H4 (cell line): Measurements from ENCODE around the gene LYPD3. TPM values are rescaled to one million over a fixed set of nuclear protein-coding genes. Genes with fewer than 3 reads are reported as not detected.
"Not testable (repeated sequence)": the region's sequence is repeated elsewhere in the genome, so short reads cannot be mapped to it uniquely, and the experiment has no call there.

Experiments used
- DNase-seq: peaks from one replicate; pipeline ENCODE4 v3.0.0-alpha.2; 2015; ENCODE audit warnings: low spot score
- total RNA-seq: library from RNA; depleted of rRNA; stranded (reverse); fragments of >200 nt; shearing (Covaris generic); gene quantifications from 2 replicates; pipeline ENCODE4 v1.2.3, GENCODE V29; 2014

Gene LYPD3
- total RNA-seq, 1 experiment from 2014 or later: 0.17 TPM

- no peak for DNase-seq
Observed at GRCh38 chr19:43462383-43462782, 3.0 kb downstream of the LYPD3 start.

GRCh38 chr19:43461303-43461702 lies 4.1 kb downstream of the LYPD3 start:
- no peak for DNase-seq

- no peak for DNase-seq
Observed at GRCh38 chr19:43460362-43461016, 4.9 kb downstream of the LYPD3 start.

GRCh38 chr19:43457809-43458208 lies 7.6 kb downstream of the LYPD3 start:
- DNase-seq: no peak

GRCh38 chr19:43455321-43456113 lies 9.9 kb downstream of the LYPD3 start:
- no peak for DNase-seq

- no peak for DNase-seq
Observed at GRCh38 chr19:43454031-43454430, 11.4 kb downstream of the LYPD3 start.

DNA sequence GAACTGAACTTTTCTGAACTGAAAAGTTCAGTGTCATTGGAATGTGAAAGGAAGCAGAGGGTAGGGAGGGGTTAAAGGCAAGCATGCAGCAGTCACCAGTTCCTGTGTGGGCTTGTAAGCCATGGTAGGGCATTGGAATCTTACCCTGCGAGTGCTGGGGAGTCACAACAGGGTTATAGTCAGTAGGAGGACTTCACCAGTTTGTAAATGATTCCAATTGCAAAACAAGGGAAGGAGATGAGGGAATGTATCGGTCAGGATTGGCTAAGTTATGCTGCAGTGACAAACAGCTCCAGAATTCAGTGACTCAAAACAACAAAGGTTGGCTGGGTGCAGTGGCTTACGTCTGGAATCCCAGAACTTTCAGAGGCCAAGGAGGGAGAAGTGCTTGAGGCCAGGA lies 12.8 kb downstream of the LYPD3 start:
- DNase-seq: no peak

GRCh38 chr19:43450545-43450997 lies 14.8 kb downstream of the LYPD3 start:
- DNase-seq: no peak

- no peak for DNase-seq
Observed at GRCh38 chr19:43447655-43448054, 17.8 kb downstream of the LYPD3 start.

- peak; percentile 73 for DNase-seq
Observed at GRCh38 chr19:43446746-43447489, 18.5 kb downstream of the LYPD3 start.

DNA sequence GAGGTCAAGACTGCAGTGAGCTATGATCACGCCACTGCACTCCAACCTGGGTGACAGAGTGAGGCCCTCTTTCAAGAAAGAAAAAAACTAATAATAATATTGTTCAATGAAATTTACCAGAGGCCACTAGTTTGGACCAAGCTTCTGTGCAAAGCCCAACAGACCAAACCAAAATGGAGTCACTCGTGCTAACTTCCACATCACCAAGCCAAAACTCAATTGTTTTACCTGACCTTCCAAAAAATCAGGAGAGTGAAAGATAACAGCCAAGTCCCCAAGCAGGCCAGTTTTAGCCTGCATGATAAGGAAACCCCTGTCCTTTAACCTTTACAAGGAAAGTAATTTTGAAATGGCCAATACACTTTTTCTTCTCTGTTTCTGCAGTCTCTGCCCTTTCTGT lies 20.0 kb downstream of the LYPD3 start:
- DNase-seq: no peak

DNA sequence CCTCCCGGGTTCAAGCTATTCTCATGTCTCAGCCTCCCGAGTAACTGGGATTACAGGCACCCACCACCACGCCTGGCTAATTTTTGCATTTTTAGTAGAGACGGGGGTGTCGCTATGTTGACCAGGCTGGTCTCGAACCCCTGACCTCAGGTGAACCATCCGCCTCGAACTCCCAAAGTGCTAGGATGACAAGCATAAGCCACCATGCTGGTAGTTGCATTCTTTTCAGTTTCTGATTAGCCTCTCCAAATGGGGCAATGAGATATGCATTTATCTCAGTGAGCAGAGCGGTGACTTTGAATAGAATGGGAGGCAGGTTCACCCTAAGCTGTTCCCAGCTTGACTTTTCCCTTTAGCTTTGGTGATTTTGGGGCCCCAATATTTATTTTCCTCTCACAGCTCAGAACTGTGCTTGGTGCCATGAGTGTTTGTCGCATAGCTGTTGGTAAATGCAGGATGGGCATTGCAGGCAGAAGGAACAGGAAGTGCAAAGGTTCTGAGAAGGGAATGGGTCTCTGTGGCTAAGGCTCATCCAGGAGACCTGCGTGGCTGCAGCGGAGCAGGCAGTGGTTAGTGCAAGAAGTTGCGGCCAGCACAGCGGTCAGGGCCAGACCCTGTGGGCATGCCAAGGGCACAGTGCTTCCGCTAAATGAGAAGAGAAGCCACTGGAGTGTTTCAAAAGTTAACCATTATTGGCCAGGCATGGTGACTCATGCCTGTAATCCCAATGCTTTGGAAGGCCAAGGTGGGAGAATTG lies 20.7 kb downstream of the LYPD3 start:
- DNase-seq: no peak

DNA sequence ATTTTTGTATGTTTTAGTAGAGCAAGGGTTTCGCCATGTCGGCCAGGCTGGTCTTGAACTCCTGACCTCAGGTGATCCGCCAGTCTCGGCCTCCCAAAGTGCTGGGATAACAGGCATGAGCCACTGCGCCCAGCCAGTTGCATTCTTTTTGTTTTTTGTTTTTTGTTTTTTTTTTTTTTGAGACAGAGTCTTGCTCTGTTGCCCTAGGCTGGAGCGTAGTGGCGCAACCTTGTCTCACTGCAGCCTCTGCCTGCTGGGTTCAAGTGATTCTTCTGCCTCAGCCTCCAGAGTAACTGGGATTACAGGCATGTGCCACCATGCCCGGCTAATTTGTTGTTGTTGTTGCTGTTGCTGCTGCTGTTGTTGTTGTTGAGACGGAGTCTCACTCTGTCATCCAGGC lies 21.3 kb downstream of the LYPD3 start:
- not testable (repeated sequence) for DNase-seq

DNA sequence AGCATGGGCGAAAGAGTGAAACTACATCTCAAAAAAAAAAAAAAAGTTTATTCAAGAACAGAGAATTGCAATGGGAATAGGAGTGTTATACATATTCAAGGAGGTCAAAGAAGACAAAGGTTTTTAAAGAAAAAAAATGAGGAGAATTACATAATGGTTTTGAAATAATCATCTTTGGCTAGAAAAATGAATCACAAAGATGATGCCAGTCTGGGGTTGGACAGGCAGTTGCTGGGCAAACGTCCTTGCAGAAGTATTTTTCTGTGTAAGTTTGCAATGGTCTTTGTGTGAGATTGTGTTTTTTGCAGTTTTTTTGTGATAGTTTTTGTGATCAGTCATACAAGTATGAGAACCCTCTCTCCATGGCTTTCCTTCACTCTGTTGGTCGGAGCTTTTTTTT lies 23.7 kb downstream of the LYPD3 start:
- DNase-seq: no peak

DNA sequence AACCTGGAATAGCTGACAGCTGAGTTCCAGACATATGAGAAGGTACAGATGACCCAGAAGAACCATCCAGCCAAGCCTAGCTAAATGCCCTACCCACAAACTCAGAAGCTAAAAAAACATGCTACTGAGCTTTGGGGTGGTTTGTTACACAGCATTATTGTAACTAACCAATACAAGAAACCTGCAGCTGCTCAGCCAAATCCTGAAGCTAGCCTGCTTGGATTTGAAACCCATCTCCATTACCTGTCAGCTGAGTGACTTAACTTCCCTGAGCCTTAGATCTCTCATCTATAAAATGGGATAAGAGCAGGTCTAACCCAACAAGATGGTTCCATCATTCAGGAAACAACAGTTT lies 25.7 kb downstream of the LYPD3 start:
- no peak for DNase-seq

GRCh38 chr19:43439032-43439708 lies 26.2 kb downstream of the LYPD3 start:
- peak; percentile 65 for DNase-seq

GRCh38 chr19:43438291-43439031 lies 26.9 kb downstream of the LYPD3 start:
- DNase-seq: peak; percentile 63

DNA sequence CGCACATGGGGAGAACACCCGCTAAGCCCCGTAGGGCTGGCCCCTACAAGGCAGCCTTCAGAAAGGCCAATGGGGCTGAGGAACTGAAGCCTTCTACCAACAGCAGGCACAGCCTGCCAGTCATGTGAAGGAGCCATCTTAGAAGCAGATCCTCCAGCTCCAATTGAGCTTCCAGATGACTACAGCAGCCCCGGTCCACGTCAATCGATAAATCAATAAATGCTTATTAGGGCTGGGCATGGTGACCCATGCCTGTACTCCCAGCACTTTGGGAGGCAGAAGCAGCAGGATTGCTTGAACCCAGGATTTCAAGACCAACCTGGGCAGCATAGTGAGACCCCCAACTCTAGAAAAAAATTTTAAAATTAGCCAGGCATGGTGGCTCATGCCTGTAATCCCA lies 27.7 kb downstream of the LYPD3 start:
- no peak for DNase-seq

DNA sequence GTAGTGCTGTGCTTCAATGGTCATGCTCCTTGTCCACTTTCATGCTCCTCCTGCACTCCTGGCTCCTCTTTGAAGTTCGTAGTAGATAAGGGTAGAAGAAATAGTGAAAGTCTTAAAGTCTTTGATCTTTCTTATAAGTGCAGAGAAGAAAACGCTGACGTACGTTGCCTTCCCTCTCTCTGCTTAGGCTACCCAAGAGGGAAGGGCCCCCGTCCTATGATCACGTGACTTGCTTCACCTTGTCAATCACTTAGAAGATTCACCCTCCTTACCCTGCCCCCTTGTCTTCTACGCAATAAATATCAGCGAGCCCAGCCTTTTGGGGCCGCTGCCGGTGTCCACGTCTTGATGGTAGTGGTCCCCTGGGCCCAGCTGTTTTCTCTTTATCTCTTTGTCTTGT lies 28.1 kb downstream of the LYPD3 start:
- DNase-seq: not testable (repeated sequence)

- DNase-seq: no peak
Observed at GRCh38 chr19:43435775-43436174, 29.6 kb downstream of the LYPD3 start.

GRCh38 chr19:43433689-43434088 lies 31.7 kb downstream of the LYPD3 start:
- no peak for DNase-seq
